ENCODE data around the gene EME1. TPM values are rescaled to one million over a fixed set of nuclear protein-coding genes. Genes with fewer than 3 reads are reported as not detected.

The EME1 gene
- total and polyA plus RNA-seq, 2 of the 13 experiments (the other 11 are each of a cell fraction or from before 2014, with no cell fraction given), result 20.7 to 24.6 TPM

- TF ChIP-seq HOXA9 (CRISPR knock-in tag; IDR thresholded peaks at IDR 0.05; ENCODE audit: borderline replicate concordance), result no peak
- no peak for TF ChIP-seq ARID5B (CRISPR knock-in tag; IDR thresholded peaks at IDR 0.05)
- no peak for TF ChIP-seq ZFP36L1 (CRISPR knock-in tag; IDR thresholded peaks at IDR 0.05)
- peak; percentile 65; the same call in 1 of the 2 replicates for TF ChIP-seq ZNF451 (CRISPR knock-in tag; IDR thresholded peaks at IDR 0.05)
- TF ChIP-seq ZNF160 (CRISPR knock-in tag; IDR thresholded peaks at IDR 0.05), result 0 out of 2 replicates have a peak, but pooled peaks have one; percentile 62
- no peak; the same call in 1 of the 2 replicates for TF ChIP-seq ZNF619 (CRISPR knock-in tag; IDR thresholded peaks at IDR 0.05)
- TF ChIP-seq CAMTA2 (CRISPR knock-in tag; IDR thresholded peaks at IDR 0.05; ENCODE audit: borderline replicate concordance), result no peak
- no peak for TF ChIP-seq GPBP1L1 (CRISPR knock-in tag; IDR thresholded peaks at IDR 0.05)
- TF ChIP-seq TARDBP (CRISPR knock-in tag; IDR thresholded peaks at IDR 0.05), result peak; percentile 71; the same call in 1 of the 2 replicates
- TF ChIP-seq KDM3A (CRISPR knock-in tag; IDR thresholded peaks at IDR 0.05; ENCODE audit: low read depth), result 0 out of 2 replicates have a peak, but pooled peaks have one; percentile 60
- TF ChIP-seq NFAT5 (CRISPR knock-in tag; IDR thresholded peaks at IDR 0.05), result no peak; the same call in 1 of the 2 replicates
- TF ChIP-seq NR3C1 (CRISPR knock-in tag; IDR thresholded peaks at IDR 0.05), result no peak
These were observed 27.4 kb upstream of the EME1 start, which contains the start of gene XYLT2 (continued) for GRCh38 chr17:50345432-50346312.
